Astrocyte (in vitro differentiated cells and primary cell): Measurements from ENCODE around the gene KNDC1. TPM values are rescaled to one million over a fixed set of nuclear protein-coding genes. Genes with fewer than 3 reads are reported as not detected.

Source experiments
- DNase-seq: peaks from one replicate; pipeline ENCODE4 v3.0.0-alpha.2; 2010; ENCODE audit warnings: low read depth
- FAIRE-seq: peaks from 2 replicates; lab custom pipeline; 2011; peaks lifted over from hg19 to GRCh38; lab: Jason Lieb, UNC
- H2AFZ ChIP-seq: 2 replicates; pipeline ENCODE4 v1.6.0; 2012; ENCODE audit warnings: low read depth, low read length, inconsistent platforms
- H3K27ac ChIP-seq: 2 replicates; pipeline ENCODE4 v1.5.1; 2011; ENCODE audit warnings: low read depth, low read length, inconsistent platforms
- H3K27me3 ChIP-seq: 2 replicates; pipeline ENCODE4 v1.6.0; 2011; ENCODE audit warnings: low read length, inconsistent platforms; ENCODE audit not compliant: insufficient read depth
- H3K36me3 ChIP-seq: 2 replicates; pipeline ENCODE4 v1.5.1; 2011; ENCODE audit warnings: low read length, inconsistent platforms; ENCODE audit not compliant: insufficient read depth
- H3K4me1 ChIP-seq: 2 replicates; pipeline ENCODE4 v1.5.1; 2011; ENCODE audit warnings: low read length, inconsistent platforms; ENCODE audit not compliant: insufficient read depth
- H3K4me2 ChIP-seq: 2 replicates; pipeline ENCODE4 v1.6.0; 2012; ENCODE audit warnings: low read length, inconsistent platforms
- H3K4me3 ChIP-seq: 2 replicates; pipeline ENCODE4 v1.5.1; 2011; ENCODE audit warnings: low read depth, mild to moderate bottlenecking, low read length, inconsistent platforms; ENCODE audit not compliant: insufficient read depth
- H3K79me2 ChIP-seq: 2 replicates; pipeline ENCODE4 v1.6.0; 2012; ENCODE audit warnings: mild to moderate bottlenecking, low read length, inconsistent platforms; ENCODE audit not compliant: insufficient read depth
- H3K9ac ChIP-seq: 2 replicates; pipeline ENCODE4 v1.6.0; 2012; ENCODE audit warnings: mild to moderate bottlenecking, low read length, inconsistent platforms
- H3K9me3 ChIP-seq: 2 replicates; pipeline ENCODE4 v1.5.1; 2012; ENCODE audit warnings: low read depth, mild to moderate bottlenecking, low read length, inconsistent platforms; ENCODE audit not compliant: insufficient read depth
- H4K20me1 ChIP-seq: 2 replicates; pipeline ENCODE4 v1.6.0; 2012; ENCODE audit warnings: low read length, inconsistent platforms; ENCODE audit not compliant: insufficient read depth
- H3K27ac Mint-ChIP-seq: one replicate; pipeline ENCODE4 v1.8.0; 2021; ENCODE audit warnings: mild to moderate bottlenecking, mixed read lengths; ENCODE audit not compliant: unreplicated experiment
- H3K27me3 Mint-ChIP-seq: one replicate; pipeline ENCODE4 v1.8.0; 2021; ENCODE audit warnings: low read depth, mixed read lengths; ENCODE audit not compliant: unreplicated experiment
- H3K36me3 Mint-ChIP-seq: one replicate; pipeline ENCODE4 v1.8.0; 2021; ENCODE audit warnings: low read depth, mixed read lengths; ENCODE audit not compliant: unreplicated experiment
- H3K4me1 Mint-ChIP-seq: one replicate; pipeline ENCODE4 v1.8.0; 2021; ENCODE audit warnings: low read depth, mixed read lengths; ENCODE audit not compliant: unreplicated experiment
- H3K4me3 Mint-ChIP-seq: one replicate; pipeline ENCODE4 v1.8.0; 2021; ENCODE audit warnings: mild to moderate bottlenecking, moderate library complexity, mixed read lengths; ENCODE audit not compliant: unreplicated experiment
- H3K9me3 Mint-ChIP-seq: one replicate; pipeline ENCODE4 v1.8.0; 2021; ENCODE audit warnings: mild to moderate bottlenecking, mixed read lengths; ENCODE audit not compliant: unreplicated experiment
- EZH2 ChIP-seq: IDR thresholded peaks from 2 replicates; pipeline ENCODE4 v1.6.1; 2012; ENCODE audit warnings: mild to moderate bottlenecking, low read length, inconsistent platforms; ENCODE audit not compliant: insufficient read depth
- total RNA-seq: library from RNA; stranded (reverse); gene quantifications from 2 replicates; pipeline ENCODE4 v1.2.1, GENCODE V29; 2021
- TF ChIP-seq, protein P1 (sequence below): IDR thresholded peaks from 2 replicates; pipeline ENCODE4 v1.5.1; 2011; ENCODE audit warnings: low read depth, mild to moderate bottlenecking, inconsistent platforms, low read length, moderate library complexity; ENCODE audit not compliant: insufficient read depth

KNDC1 gene
- total RNA-seq, 1 donor from 2014 or later = 2.6 TPM

DNA sequence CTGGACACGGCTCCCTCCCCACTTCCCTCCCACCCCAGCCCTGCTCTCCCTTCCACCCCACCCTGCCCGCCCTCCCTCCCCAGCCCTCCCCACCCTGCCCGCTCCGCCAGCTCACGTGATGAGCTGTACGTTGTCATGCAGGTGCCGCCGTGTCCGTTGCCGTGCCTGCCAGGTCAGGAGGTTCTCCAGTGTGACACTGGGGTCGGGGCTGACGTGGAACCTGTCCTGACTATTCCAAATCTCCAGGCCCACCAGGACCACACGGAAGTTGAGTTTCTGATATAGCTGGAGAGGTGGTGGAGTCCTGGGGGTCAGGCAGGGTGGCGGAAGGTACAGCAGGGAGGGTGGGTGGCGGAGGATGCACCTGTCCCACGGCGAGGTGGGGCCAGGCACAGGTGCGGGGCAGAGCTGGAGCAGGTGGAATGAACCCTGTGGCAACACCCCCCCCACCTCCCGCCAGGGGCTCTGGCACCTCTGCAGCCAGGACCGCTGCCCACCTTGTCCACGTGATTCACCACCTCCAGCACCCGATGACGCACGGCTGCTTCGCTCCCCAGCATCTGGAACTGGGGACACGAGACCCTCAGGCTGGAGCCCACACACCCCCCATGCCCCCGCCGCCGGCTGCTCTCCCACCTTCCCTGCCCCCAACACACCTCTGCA lies 112.4 kb downstream of the KNDC1 start:
- Histone ChIP-seq H3K9me3 (no peaks in the 10 kb centered on the region), H4K20me1 (peaks cover 7% of the 10 kb centered on the region), H3K27me3 (peaks cover 3% of the 10 kb centered on the region), H3K4me1 (peaks cover 6% of the 10 kb centered on the region), H3K27ac (no peak overlapping the region), H3K79me2 (no peaks in the 10 kb centered on the region), H3K9ac (no peak overlapping the region), H3K4me2 (no peak overlapping the region), H3K4me3 (no peak overlapping the region), H2AFZ (no peak overlapping the region), H3K36me3 (no peaks in the 10 kb centered on the region)
- DNase-seq (no peak), FAIRE-seq (no peak)
- Mint-ChIP-seq H3K9me3 (no peaks in the 10 kb centered on the region), H3K36me3 (no peaks in the 10 kb centered on the region), H3K4me3 (no peak overlapping the region), H3K4me1 (peaks cover under 1% of the 10 kb centered on the region), H3K27ac (no peak overlapping the region), H3K27me3 (peaks cover 4% of the 10 kb centered on the region)
- no peak for TF ChIP-seq EZH2
- TF ChIP-seq, protein P1, sequence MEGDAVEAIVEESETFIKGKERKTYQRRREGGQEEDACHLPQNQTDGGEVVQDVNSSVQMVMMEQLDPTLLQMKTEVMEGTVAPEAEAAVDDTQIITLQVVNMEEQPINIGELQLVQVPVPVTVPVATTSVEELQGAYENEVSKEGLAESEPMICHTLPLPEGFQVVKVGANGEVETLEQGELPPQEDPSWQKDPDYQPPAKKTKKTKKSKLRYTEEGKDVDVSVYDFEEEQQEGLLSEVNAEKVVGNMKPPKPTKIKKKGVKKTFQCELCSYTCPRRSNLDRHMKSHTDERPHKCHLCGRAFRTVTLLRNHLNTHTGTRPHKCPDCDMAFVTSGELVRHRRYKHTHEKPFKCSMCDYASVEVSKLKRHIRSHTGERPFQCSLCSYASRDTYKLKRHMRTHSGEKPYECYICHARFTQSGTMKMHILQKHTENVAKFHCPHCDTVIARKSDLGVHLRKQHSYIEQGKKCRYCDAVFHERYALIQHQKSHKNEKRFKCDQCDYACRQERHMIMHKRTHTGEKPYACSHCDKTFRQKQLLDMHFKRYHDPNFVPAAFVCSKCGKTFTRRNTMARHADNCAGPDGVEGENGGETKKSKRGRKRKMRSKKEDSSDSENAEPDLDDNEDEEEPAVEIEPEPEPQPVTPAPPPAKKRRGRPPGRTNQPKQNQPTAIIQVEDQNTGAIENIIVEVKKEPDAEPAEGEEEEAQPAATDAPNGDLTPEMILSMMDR = no peak

DNA sequence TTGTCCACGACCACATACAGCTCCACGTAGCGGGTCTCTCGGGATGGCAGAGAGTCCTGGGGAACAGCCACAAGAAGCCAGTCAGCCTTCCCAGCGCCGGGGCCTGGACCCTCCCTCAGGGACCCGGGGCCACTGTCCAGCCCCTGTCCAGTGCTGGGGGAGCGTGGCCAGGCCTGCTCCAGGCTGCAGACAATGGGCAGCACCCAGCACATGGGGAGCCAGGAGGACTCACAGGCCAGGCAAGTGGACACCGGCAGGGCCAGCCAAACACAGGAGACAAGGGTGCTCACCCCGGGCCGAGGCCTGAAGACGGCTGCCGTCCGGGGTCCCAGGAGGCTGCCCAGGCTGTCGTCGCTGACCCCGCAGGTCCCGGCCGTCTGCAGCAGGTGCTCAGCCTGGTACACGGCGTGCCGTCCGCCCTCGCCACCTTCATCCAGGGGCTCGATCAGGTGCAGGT lies 113.0 kb downstream of the KNDC1 start:
- Histone ChIP-seq H4K20me1 (peaks cover 13% of the 10 kb centered on the region), H3K79me2 (no peaks in the 10 kb centered on the region), H2AFZ (no peak overlapping the region), H3K4me1 (peaks cover 10% of the 10 kb centered on the region), H3K36me3 (no peaks in the 10 kb centered on the region), H3K4me3 (no peak overlapping the region), H3K9ac (no peak overlapping the region), H3K9me3 (no peaks in the 10 kb centered on the region), H3K27me3 (peaks cover 3% of the 10 kb centered on the region), H3K27ac (no peak overlapping the region), H3K4me2 (no peak overlapping the region)
- H3K27me3 Mint-ChIP-seq = peaks cover 4% of the 10 kb centered on the region
- H3K4me3 Mint-ChIP-seq = no peak overlapping the region
- peaks cover 6% of the 10 kb centered on the region for H3K4me1 Mint-ChIP-seq
- no peaks in the 10 kb centered on the region for H3K9me3 Mint-ChIP-seq
- H3K36me3 Mint-ChIP-seq = no peaks in the 10 kb centered on the region
- no peak for TF ChIP-seq EZH2
- TF ChIP-seq, protein P1 = no peak
- FAIRE-seq = no peak
- H3K27ac Mint-ChIP-seq = no peak overlapping the region
- no peak for DNase-seq

DNA sequence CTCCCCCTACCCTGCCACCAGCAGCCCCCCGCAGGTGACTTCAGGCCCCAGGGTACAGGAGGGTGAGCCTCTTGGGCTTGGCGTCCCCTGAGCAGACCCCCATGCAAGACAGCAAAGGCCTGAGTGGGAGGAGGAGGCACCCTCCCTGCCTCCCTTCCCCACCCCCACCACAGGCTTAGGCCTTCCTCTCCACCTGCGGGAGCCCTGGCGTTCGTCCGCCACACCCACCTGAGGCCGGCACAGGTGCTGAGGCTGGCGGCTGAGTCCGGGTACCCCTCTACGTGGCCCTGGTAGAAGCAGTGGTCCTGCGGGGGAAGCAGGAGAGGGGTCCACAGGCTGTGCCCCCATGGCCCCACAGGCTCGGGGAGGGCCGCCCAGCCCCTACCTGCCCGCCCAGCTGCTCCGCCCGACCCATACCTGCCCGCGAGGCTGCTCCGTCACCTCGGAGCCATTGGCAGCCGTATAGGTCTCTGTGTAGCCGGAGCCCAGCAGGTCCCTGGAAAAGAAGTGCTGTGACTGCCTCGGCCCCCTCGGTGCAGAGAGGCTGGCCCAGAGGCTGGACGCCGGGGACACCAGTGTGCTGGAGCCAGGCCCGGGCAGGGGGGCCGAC lies 113.6 kb downstream of the KNDC1 start:
- peaks cover 17% of the 10 kb centered on the region for H4K20me1 ChIP-seq
- no peaks in the 10 kb centered on the region for H3K36me3 ChIP-seq
- DNase-seq (no peak), FAIRE-seq (no peak)
- H3K4me1 ChIP-seq = peaks cover 16% of the 10 kb centered on the region
- no peak overlapping the region for H2AFZ ChIP-seq
- H3K4me1 Mint-ChIP-seq = peaks cover 12% of the 10 kb centered on the region
- peaks cover 3% of the 10 kb centered on the region for H3K27me3 ChIP-seq
- H3K4me2 ChIP-seq = no peak overlapping the region
- no peak for TF ChIP-seq EZH2
- TF ChIP-seq, protein P1 = no peak
- H3K27ac Mint-ChIP-seq = no peak overlapping the region
- peaks cover 4% of the 10 kb centered on the region for H3K27me3 Mint-ChIP-seq
- H3K9me3 ChIP-seq = no peaks in the 10 kb centered on the region
- no peak overlapping the region for H3K9ac ChIP-seq
- H3K4me3 Mint-ChIP-seq = no peak overlapping the region
- H3K9me3 Mint-ChIP-seq = no peaks in the 10 kb centered on the region
- no peak overlapping the region for H3K27ac ChIP-seq
- no peaks in the 10 kb centered on the region for H3K36me3 Mint-ChIP-seq
- no peaks in the 10 kb centered on the region for H3K79me2 ChIP-seq
- H3K4me3 ChIP-seq = no peak overlapping the region
